Ishikawa (cell line): ENCODE measurements around the gene MOB3B.

Experiments
- CEBPB ChIP-seq: IDR thresholded peaks from 2 replicates; pipeline ENCODE4 v1.6.1; 2012
- FOXM1 ChIP-seq: IDR thresholded peaks from 2 replicates; pipeline ENCODE4 v1.6.1; 2012; ENCODE audit warnings: low read depth, borderline replicate concordance
- REST ChIP-seq: IDR thresholded peaks from 2 replicates; pipeline ENCODE4 v1.6.1; 2012; ENCODE audit warnings: low read depth, mild to moderate bottlenecking
- TCF12 ChIP-seq: IDR thresholded peaks from 2 replicates; pipeline ENCODE4 v1.6.1; 2012; ENCODE audit warnings: low read depth

GRCh38 chr9:27537756-27538155 is 8.1 kb upstream of the MOB3B start:
- TF ChIP-seq FOXM1 (no peak), CEBPB (no peak), REST (no peak), TCF12 (no peak)
